Naive B cell (primary cell): ENCODE measurements around the gene NCOA6. TPM values are rescaled to one million over a fixed set of nuclear protein-coding genes. Genes with fewer than 3 reads are reported as not detected.

ENCODE experiments used
- ATAC-seq, 2 donors: fragments of 150-1000 bp; cut with Tn5 transposase; 2 replicates each; pipeline ENCODE4 v1.10.0; 2021; ENCODE audit warnings: low read depth in 2 of 2, mild to moderate bottlenecking in 2 of 2, moderate library complexity in 2 of 2
- DNase-seq: peaks from one replicate; pipeline ENCODE4 v3.0.0; 2022
- H3K27ac Mint-ChIP-seq, 6 donors: one replicate each; pipeline ENCODE4 v1.8.0; 2020 to 2022; ENCODE audit warnings: mild to moderate bottlenecking in 6 of 6, mixed read lengths in 6 of 6, moderate library complexity in 5 of 6, inconsistent platforms in 2 of 6
- H3K27me3 Mint-ChIP-seq, 3 donors: one replicate each; pipeline ENCODE4 v1.8.0; 2021 to 2022; ENCODE audit warnings: mixed read lengths in 3 of 3, mild to moderate bottlenecking in 1 of 3
- H3K36me3 Mint-ChIP-seq, 2 donors: one replicate each; pipeline ENCODE4 v1.8.0; 2020 to 2022; ENCODE audit warnings: mixed read lengths in 2 of 2, inconsistent platforms in 1 of 2, mild to moderate bottlenecking in 1 of 2
- H3K4me1 Mint-ChIP-seq, 3 donors: one replicate each; pipeline ENCODE4 v1.8.0; 2020 to 2022; ENCODE audit warnings: mixed read lengths in 3 of 3, inconsistent platforms in 1 of 3, mild to moderate bottlenecking in 1 of 3, moderate library complexity in 1 of 3
- H3K4me3 Mint-ChIP-seq, 8 donors: one replicate each; pipeline ENCODE4 v1.8.0; 2020 to 2022; ENCODE audit warnings: mild to moderate bottlenecking in 8 of 8, mixed read lengths in 8 of 8, moderate library complexity in 8 of 8, inconsistent platforms in 2 of 8
- H3K9me3 Mint-ChIP-seq, 7 donors: one replicate each; pipeline ENCODE4 v1.8.0; 2020 to 2022; ENCODE audit warnings: mixed read lengths in 7 of 7, mild to moderate bottlenecking in 5 of 7, inconsistent platforms in 2 of 7, moderate library complexity in 1 of 7
- polyA plus RNA-seq, 6 donors: library from polyadenylated mRNA; unstranded; fragments of 300-500 nt; fragmentation: Illumina TruSeq; gene quantifications; one replicate each; pipeline ENCODE4 v1.2.3, GENCODE V29; 2021; ENCODE audit warnings: low read depth in 6 of 6

Gene NCOA6
- 10 to 100 TPM in 1 of 6 donors, 1 to 10 TPM in 4, under 1 TPM in 1; 0.74 to 13.5 (median 4.4) TPM for polyA plus RNA-seq

DNA sequence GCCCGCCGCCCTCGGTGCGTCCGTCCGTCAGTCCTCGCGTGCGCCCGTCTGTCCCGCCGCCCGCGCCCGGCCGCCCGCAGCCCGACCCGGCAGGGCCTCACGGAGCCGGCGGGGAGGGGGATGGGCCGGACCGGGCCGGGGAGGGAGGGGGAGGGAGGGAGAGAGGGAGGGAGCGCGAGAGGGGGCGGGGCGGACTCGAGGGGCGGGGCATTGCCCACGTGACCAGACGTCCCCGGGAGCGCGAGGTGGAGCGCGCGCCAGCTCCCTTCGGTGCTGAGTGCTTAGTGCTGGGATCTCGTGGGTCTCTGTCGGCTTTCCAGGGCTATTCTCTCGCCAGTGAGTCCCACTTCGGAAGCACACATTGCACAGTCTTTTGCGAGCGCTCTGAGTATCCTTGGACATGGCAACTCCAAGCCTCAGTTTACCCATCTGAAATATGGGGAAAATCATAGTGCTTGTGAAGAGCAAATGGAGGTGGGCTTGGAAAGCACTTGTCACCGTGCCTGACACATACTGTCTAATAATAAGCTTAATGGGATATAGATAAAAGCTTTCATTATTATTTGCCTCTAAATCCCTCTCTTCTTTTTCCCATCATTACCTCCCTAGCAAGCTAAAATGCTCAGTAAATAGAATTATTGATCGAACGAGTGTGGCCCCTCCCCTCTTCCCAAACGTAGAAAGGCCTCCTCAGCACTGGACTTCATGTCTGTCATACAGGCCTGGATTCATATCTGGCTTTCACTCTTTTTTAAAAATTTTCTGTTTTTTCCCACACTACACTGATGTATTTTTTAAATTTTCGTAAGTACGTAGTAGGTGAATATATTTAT, at the start of gene NCOA6:
Gene NCOA6 (minus strand): TSS at position 122 of the 833 bp plus-strand sequence. CDS start 43,296 bp downstream, outside the sequence.
- ATAC-seq: peak; percentile 66 to 70
- Mint-ChIP-seq H3K4me3 (peak within 1 kb of the TSS; percentile 88 to 100 (median 96)), H3K9me3 (no peaks in the 10 kb centered on the region)

DNA sequence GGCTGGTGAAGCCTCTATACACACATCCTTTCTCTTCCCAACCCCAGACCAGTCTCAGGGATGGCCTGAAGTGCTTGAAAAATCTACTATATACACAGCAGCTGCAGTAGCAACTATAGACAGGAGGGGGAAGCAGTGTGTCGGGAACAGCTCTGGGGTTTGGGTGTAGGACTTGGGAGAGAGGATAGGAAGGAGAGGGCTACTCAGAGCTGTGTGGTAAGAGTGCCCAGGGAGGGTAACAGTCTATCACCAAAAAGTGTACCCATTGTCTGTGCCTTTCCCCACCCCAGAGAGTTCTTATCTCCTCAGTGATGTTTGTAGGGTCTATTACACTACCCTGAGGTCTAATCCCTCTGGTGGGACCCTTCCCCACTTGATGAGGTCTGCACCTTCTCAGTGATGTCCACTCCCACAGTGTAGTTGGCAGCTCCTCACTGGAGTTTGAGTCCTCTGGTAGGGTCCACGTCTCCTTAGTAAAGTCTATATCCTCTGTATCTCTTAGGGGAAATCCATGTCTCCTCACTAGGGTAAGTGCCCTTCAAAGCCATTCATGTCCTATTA, 48.7 kb upstream of the NCOA6 start:
- ATAC-seq: no peak
- Mint-ChIP-seq H3K9me3 (no peaks in the 10 kb centered on the region), H3K4me1 (peaks cover 50 to 56% (median 53%) of the 10 kb centered on the region in 3 donors), H3K27me3 (no peaks in the 10 kb centered on the region), H3K27ac (peak overlapping the region in 3 of 6 donors; percentile 74 to 82 (median 75)), H3K4me3 (peak overlapping the region; percentile 23 to 93 (median 86)), H3K36me3 (no peaks in the 10 kb centered on the region)
- DNase-seq: peak; percentile 23

More for the DNA sequence above, at the start of gene NCOA6:
- Mint-ChIP-seq H3K4me1 (peaks cover 30 to 43% (median 43%) of the 10 kb centered on the region in 3 donors), H3K27ac (peak within 1 kb of the TSS; percentile 87 to 98 (median 96)), H3K36me3 (peaks cover 0 to 7% of the 10 kb centered on the region in 2 donors), H3K27me3 (no peaks in the 10 kb centered on the region)
- DNase-seq: peak; percentile 68

DNA sequence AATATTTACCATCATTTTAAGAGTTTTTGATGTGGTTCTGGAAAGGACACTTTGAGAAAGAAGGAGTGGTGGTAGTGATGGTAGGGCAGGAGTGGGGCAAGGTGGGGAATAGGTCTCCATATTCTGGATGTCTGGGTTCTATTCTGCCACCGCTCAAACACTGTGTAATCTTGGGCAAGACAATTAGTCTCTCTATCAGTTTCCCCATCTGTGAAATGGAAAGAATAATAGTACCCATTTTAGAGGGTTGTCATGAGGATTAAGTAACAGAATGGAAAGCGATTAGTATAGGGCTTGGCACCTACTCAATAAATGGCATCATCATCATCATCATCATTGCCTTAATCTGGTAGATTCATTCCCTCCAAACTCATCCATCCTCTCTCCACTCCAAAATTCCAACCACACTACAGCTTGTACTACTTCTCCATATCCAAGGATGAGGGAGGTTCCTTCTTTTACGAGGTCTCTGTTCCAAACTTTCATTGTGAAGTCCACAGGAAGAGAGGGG, 48.2 kb upstream of the NCOA6 start:
- Mint-ChIP-seq H3K9me3 (no peaks in the 10 kb centered on the region), H3K4me3 (peak overlapping the region; percentile 23 to 93 (median 86)), H3K36me3 (no peaks in the 10 kb centered on the region), H3K27me3 (no peaks in the 10 kb centered on the region), H3K4me1 (peaks cover 50 to 56% (median 50%) of the 10 kb centered on the region in 3 donors), H3K27ac (peak overlapping the region in 4 of 6 donors; percentile 71 to 82 (median 74))
- ATAC-seq (no peak), DNase-seq (no peak)

DNA sequence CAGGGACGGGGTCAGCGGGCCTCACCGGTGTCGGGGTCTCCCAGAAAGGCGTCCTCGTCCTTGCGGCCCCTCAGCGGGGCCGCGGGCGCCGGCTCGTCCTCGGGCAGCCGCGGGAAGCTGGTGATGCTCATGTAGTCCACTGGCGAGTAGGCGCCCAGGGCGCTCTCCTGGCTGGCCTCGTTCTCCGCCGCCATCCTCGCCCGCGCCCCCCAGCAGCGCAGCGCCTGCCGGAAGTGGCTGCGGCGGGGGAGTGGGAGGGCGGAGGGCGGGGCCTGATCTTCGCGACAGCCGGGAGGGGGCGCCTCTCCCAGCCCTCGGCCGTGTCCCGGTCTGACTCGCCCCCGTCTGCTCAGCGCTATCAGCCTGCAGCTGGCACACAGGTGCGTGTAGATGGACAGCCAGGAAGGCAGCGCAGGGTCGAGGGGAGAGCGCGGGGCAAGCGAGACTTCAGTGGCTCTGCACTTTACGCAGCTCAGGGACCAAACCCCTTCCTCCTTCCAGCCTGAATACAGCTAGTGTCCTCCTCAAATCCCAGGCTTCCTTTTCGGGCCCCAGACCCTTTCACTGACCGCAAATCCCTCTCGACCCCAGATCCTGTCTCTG, 47.3 kb upstream of the NCOA6 start, which contains the start of gene GGT7:
Gene GGT7 (minus strand): TSS at position 235 of the 603 bp plus-strand sequence. CDS start 41 bp downstream, at position 194.
- ATAC-seq (peak; percentile 65), DNase-seq (peak; percentile 82)
- no peaks in the 10 kb centered on the region for H3K36me3 Mint-ChIP-seq
- peaks cover 50 to 56% (median 50%) of the 10 kb centered on the region in 3 donors for H3K4me1 Mint-ChIP-seq
- H3K9me3 Mint-ChIP-seq: no peaks in the 10 kb centered on the region
- no peaks in the 10 kb centered on the region for H3K27me3 Mint-ChIP-seq
- peak within 1 kb of the TSS; percentile 83 to 93 (median 90) for H3K4me3 Mint-ChIP-seq
- H3K27ac Mint-ChIP-seq: peak within 1 kb of the TSS in 5 of 6 donors; percentile 49 to 92 (median 84)

DNA sequence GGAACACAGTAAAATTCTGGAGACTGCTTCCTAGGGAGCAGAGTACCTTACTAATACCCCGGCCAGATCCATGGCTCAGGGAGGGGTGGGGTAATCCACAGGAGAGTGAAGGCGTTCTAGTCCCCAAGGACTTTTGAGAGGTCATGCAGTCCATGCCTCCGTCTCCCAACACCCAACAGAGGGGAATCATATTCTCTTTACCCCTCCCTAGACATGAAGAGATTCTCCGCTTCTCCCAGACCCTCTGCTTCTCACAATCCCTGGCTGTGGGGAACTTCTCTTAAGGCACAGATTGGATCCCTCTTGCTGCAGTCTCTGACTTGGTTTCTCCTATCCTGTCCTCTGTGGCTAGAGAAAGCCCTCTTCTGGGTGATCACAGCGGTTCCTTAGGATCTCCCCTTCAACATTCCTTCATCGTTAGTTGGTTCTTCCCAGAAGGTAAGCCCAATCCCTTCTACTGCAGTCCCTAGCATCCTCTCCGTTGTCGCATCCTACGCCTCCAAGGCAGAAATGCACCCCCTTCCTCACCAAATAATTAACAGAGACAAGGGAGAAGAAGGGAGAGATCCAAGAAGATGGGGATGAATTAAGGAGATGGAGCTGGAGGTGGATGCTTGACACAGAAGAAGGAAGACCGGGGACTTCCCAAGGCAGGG, 46.6 kb upstream of the NCOA6 start:
- no peaks in the 10 kb centered on the region for H3K36me3 Mint-ChIP-seq
- DNase-seq (no peak), ATAC-seq (no peak)
- peak overlapping the region in 3 of 6 donors; percentile 10 to 92 (median 35) for H3K27ac Mint-ChIP-seq
- no peaks in the 10 kb centered on the region for H3K27me3 Mint-ChIP-seq
- H3K4me3 Mint-ChIP-seq: peak overlapping the region; percentile 73 to 93 (median 89)
- H3K9me3 Mint-ChIP-seq: no peaks in the 10 kb centered on the region
- H3K4me1 Mint-ChIP-seq: peaks cover 48 to 53% (median 49%) of the 10 kb centered on the region in 3 donors

DNA sequence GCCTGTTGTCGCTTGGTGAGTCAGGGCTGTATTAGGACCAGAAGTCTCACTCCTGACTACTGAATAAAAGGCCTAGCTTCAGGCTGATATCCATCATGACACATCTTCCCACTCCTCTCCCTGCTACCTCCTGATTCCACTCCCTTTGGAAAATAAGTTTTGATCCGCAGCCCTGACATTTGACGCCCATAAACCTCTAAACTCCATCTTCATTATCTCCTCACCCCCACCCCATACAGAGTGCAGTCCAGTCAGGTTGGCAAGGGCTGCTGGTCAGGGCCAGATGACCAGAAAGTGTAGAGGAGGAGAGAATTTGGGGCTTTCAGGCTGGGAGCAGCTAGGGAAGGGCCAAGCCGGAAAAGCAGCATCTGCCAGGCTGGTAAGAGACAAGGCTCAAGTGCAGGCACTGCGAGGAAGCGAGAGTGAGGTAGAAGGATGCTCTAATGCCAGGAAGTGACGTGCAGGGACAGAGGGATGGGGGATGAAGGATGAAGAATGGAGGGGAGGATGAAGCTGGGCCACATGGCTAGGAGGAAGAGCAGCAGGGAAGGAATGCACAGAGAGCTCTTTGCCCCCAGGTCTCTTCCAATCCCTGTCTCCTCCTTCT, 46.0 kb upstream of the NCOA6 start:
- no peaks in the 10 kb centered on the region for H3K36me3 Mint-ChIP-seq
- no peaks in the 10 kb centered on the region for H3K27me3 Mint-ChIP-seq
- no peak for ATAC-seq
- H3K27ac Mint-ChIP-seq: peak overlapping the region in 3 of 6 donors; percentile 18 to 74 (median 49)
- peak overlapping the region; percentile 7 to 93 (median 88) for H3K4me3 Mint-ChIP-seq
- peaks cover 43 to 49% (median 43%) of the 10 kb centered on the region in 3 donors for H3K4me1 Mint-ChIP-seq
- no peak for DNase-seq
- no peaks in the 10 kb centered on the region for H3K9me3 Mint-ChIP-seq

DNA sequence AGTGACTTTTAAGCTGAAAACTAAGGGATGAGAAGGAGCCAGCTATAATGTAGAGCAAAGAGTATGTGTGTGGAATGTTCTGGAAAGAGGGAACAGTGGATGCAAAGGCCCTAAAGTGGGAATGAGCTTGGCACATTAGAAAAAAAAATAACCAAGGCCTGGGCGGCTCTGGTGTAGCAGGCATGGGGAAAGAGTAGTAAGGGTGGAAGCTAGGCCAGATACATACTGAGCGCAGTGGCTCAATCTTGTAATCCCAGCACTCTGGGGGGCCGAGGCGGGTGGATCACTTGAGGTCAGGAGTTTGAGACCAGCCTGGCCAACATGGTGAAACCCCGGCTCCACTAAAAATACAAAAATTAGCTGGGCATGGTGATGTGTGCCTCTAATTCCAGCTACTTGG, 38.8 kb upstream of the NCOA6 start:
- Mint-ChIP-seq H3K27ac (no peak overlapping the region), H3K36me3 (peaks cover 4 to 6% of the 10 kb centered on the region in 2 donors), H3K9me3 (no peaks in the 10 kb centered on the region), H3K4me3 (no peak overlapping the region), H3K27me3 (no peaks in the 10 kb centered on the region), H3K4me1 (peaks cover under 1 to 8% (median 5%) of the 10 kb centered on the region in 3 donors)
- no peak for ATAC-seq
- DNase-seq: no peak

DNA sequence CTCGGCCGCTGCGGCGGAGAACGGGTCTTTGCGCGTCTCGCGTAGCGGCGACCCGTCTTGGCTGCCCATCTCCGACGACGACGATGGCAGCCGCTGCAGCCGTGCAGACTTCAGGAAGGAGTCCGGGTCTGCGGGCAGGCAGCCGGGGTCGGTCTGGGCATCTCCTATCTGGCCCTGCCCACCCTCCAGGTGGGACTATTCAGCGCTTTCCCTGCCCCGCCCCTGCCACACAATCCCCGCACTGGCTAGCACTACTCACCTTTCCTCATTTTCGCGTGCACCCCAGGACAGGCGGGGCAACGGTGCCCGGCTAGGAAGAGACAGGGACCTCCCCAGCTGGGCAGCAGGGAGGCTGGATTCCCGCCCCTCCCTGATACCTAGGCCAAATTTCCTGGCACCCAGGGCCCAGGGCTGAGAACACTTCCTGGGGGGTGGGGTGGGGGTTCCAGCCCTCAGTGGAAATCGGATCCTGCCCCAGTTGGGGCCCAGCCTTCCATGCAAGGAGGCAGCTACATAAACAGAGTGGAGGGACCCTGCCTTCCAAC, 38.0 kb upstream of the NCOA6 start:
- Mint-ChIP-seq H3K27ac (no peak overlapping the region), H3K27me3 (no peaks in the 10 kb centered on the region), H3K36me3 (peaks cover 4 to 6% of the 10 kb centered on the region in 2 donors), H3K4me1 (peaks cover 0 to 8% (median 5%) of the 10 kb centered on the region in 3 donors), H3K4me3 (peak overlapping the region in 1 of 8 donors; percentile 29), H3K9me3 (no peaks in the 10 kb centered on the region)
- no peak for DNase-seq
- no peak for ATAC-seq

DNA sequence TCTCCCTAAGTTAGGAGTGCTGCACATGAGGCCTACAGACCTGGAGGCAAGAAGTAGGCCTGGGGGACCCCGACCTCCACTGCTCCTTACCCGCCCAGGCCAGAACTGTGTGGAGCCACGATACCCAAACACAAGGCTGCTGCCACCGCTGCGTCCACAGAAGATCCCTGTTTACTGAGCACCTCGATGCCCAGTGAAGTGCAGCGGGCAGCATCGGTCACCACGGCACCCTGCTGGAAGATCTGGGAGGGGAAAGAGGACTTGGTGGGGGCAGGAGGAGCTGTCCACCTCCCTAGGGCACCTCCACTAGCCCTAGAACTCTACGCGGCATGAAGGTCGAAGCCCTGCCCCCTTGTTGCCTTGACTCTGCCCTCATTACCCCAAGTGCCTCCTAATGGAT, 37.3 kb upstream of the NCOA6 start:
- DNase-seq (no peak), ATAC-seq (no peak)
- H3K9me3 Mint-ChIP-seq: no peaks in the 10 kb centered on the region
- H3K36me3 Mint-ChIP-seq: peaks cover 4 to 6% of the 10 kb centered on the region in 2 donors
- H3K27me3 Mint-ChIP-seq: no peaks in the 10 kb centered on the region
- peak overlapping the region in 1 of 6 donors; percentile 39 for H3K27ac Mint-ChIP-seq
- no peak overlapping the region for H3K4me3 Mint-ChIP-seq
- H3K4me1 Mint-ChIP-seq: peaks cover 0 to 8% (median 5%) of the 10 kb centered on the region in 3 donors

DNA sequence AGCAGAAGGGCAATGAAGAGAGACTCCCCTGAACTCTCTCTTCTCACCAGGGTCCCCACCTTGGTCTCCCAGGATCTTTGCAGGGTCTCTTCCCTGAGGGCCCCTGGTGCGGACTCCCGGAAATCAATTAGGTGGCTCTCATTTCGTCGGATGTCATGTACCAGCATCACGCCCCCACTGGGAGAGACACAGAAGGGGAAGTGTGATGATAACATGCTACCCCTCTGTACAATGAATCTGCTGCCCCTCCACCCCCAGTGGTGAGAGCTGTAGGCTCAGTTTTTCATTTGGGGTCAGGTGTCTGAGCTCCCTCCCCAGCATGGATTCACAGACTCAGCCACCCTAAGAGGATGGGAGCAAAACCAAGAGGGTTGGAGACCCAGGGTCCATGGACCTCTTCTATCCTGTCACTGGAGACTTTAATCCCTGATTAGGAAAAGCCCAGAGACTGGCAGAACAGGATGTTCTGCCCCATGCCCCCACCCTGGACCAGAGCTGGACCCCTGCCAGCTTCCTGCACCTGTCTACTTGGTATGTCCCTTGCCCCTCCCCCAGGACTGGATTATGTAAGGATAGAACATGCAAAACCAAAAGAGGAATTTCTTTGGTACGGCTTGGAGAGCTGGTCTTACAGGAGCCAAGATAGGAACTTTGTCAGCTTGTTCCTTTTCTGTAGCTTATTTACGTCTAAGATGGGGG, 36.1 kb upstream of the NCOA6 start:
- H3K4me3 Mint-ChIP-seq: no peak overlapping the region
- DNase-seq: no peak

DNA sequence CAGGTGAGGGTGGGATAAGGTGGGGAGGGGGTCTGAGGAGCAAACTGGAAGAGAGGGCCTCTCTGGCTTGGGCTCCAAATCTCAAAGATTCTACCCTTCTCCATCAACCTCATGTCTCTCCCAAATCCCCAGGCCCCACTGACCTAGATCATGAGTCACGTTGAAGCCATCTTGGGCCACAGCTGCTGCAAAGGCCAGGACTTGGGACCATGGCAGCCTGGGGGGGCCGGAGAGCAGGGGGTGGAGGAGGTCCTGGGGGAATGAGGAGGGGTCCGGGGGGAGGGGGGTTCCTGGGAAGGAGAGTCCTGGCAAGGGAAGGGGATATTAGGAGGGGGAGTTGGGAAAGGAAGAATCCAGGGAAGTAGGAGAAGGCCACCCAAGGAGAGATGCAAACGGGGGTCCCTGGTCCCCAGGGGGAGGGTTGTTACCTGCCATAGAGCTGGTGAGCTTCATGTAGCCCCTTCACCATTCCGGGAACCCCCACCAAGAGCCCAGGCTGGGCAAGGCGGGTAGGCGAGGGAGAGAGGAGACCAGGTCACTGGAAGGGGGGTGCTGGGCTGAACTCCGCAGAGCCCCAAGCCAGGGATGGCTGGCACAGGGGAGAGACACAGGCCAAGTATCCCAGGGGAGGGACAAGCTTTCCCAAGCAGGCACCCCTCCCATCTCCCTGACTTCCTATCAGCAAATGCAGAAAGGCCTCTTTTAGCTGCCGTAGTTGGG, 34.5 kb upstream of the NCOA6 start:
- H3K4me3 Mint-ChIP-seq: no peak overlapping the region
- ATAC-seq (no peak), DNase-seq (no peak)
- no peaks in the 10 kb centered on the region for H3K27me3 Mint-ChIP-seq
- peaks cover 0 to 5% (median 1%) of the 10 kb centered on the region in 3 donors for H3K4me1 Mint-ChIP-seq
- no peaks in the 10 kb centered on the region for H3K9me3 Mint-ChIP-seq
- H3K27ac Mint-ChIP-seq: no peak overlapping the region
- peaks cover 6 to 8% of the 10 kb centered on the region in 2 donors for H3K36me3 Mint-ChIP-seq

More for the DNA sequence above, 36.1 kb upstream of the NCOA6 start:
- H3K27me3 Mint-ChIP-seq: no peaks in the 10 kb centered on the region
- no peak for ATAC-seq
- peaks cover 0 to 8% (median 5%) of the 10 kb centered on the region in 3 donors for H3K4me1 Mint-ChIP-seq
- no peak overlapping the region for H3K27ac Mint-ChIP-seq
- H3K36me3 Mint-ChIP-seq: peaks cover 4 to 6% of the 10 kb centered on the region in 2 donors
- no peaks in the 10 kb centered on the region for H3K9me3 Mint-ChIP-seq
